OCI-LY3 (cell line): ENCODE data around the gene NIPAL3.

Source experiments
- H2AFZ ChIP-seq: fragments of 200-600, 300-600 bp; shearing (Covaris generic); 2 replicates; pipeline ENCODE4 v1.6.0; 2014; ENCODE audit warnings: antibody characterized with exemption, low read depth, low read length
- H3K27ac ChIP-seq: fragments of 200-600, 300-600 bp; sonication (generic); 2 replicates; pipeline ENCODE4 v1.5.1; 2014; ENCODE audit warnings: mild to moderate bottlenecking, low read length, moderate library complexity, mixed read lengths
- H3K27me3 ChIP-seq: fragments of 200-600, 300-600 bp; sonication (generic); 2 replicates; pipeline ENCODE4 v1.6.1; 2014; ENCODE audit warnings: low read depth, low read length, mixed read lengths
- H3K36me3 ChIP-seq: fragments of 200-600, 300-600 bp; sonication (generic); replicated peaks from 2 replicates; pipeline ENCODE3; 2014; ENCODE audit warnings: low read depth, low read length, mixed read lengths
- H3K4me1 ChIP-seq: fragments of 300-600, 200-600 bp; sonication (generic); 2 replicates; pipeline ENCODE4 v1.6.1; 2014; ENCODE audit warnings: low read length, mixed read lengths
- H3K4me2 ChIP-seq: fragments of 200-600, 300-600 bp; sonication (generic); 2 replicates; pipeline ENCODE4 v1.6.1; 2014; ENCODE audit warnings: low read length, mixed read lengths
- H3K4me3 ChIP-seq: fragments of 300-600, 200-600 bp; sonication (generic); 2 replicates; pipeline ENCODE4 v1.5.1; 2014; ENCODE audit warnings: antibody characterized with exemption, mild to moderate bottlenecking, low read length, moderate library complexity
- H3K79me2 ChIP-seq: fragments of 300-600, 200-600 bp; shearing (Covaris generic); 2 replicates; pipeline ENCODE4 v1.6.1; 2014; ENCODE audit warnings: mild to moderate bottlenecking, low read length, mixed read lengths
- H3K9ac ChIP-seq: fragments of 300-600, 200-600 bp; shearing (Covaris generic); 2 replicates; pipeline ENCODE4 v1.6.0; 2014; ENCODE audit warnings: mild to moderate bottlenecking, low read length, moderate library complexity
- H3K9me3 ChIP-seq: fragments of 200-600, 300-600 bp; shearing (Covaris generic); 2 replicates; pipeline ENCODE4 v1.6.1; 2014; ENCODE audit warnings: low read length, mixed read lengths; ENCODE audit not compliant: insufficient read depth
- H4K20me1 ChIP-seq: fragments of 200-600, 300-600 bp; sonication (generic); 2 replicates; pipeline ENCODE4 v1.6.1; 2016; ENCODE audit warnings: low read length, mixed read lengths; ENCODE audit not compliant: insufficient read depth
- EZH2phosphoT487 ChIP-seq: fragments of 200-600 bp; shearing (Covaris generic); IDR thresholded peaks from 2 replicates; pipeline ENCODE4 v1.6.1; 2018; ENCODE audit warnings: antibody characterized with exemption, mixed run types, low read depth
- TF ChIP-seq, protein P1 (sequence below): fragments of 200-600, 300-600 bp; sonication (generic); IDR thresholded peaks from 2 replicates; pipeline ENCODE4 v1.5.1; 2014; ENCODE audit warnings: antibody characterized with exemption, low read length, low read depth

The NIPAL3 gene

GRCh38 chr1:24409535-24409934, 6.1 kb upstream of the NIPAL3 start:
- H2AFZ ChIP-seq, result no peak overlapping the region
- H3K4me3 ChIP-seq, result no peak overlapping the region
- H3K27ac ChIP-seq, result no peak overlapping the region
- TF ChIP-seq EZH2phosphoT487, result no peak
- TF ChIP-seq, protein P1, sequence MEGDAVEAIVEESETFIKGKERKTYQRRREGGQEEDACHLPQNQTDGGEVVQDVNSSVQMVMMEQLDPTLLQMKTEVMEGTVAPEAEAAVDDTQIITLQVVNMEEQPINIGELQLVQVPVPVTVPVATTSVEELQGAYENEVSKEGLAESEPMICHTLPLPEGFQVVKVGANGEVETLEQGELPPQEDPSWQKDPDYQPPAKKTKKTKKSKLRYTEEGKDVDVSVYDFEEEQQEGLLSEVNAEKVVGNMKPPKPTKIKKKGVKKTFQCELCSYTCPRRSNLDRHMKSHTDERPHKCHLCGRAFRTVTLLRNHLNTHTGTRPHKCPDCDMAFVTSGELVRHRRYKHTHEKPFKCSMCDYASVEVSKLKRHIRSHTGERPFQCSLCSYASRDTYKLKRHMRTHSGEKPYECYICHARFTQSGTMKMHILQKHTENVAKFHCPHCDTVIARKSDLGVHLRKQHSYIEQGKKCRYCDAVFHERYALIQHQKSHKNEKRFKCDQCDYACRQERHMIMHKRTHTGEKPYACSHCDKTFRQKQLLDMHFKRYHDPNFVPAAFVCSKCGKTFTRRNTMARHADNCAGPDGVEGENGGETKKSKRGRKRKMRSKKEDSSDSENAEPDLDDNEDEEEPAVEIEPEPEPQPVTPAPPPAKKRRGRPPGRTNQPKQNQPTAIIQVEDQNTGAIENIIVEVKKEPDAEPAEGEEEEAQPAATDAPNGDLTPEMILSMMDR, result no peak
- H3K4me1 ChIP-seq, result peaks cover 9% of the 10 kb centered on the region; the same call in 1 of the 2 replicates
- H4K20me1 ChIP-seq, result no peaks in the 10 kb centered on the region
- no peaks in the 10 kb centered on the region for H3K9me3 ChIP-seq
- H3K9ac ChIP-seq, result no peak overlapping the region
- H3K4me2 ChIP-seq, result no peak overlapping the region
- 0 out of 2 replicates have a peak, but pooled peaks cover 4% of the 10 kb centered on the region for H3K79me2 ChIP-seq
- peaks cover 8% of the 10 kb centered on the region for H3K36me3 ChIP-seq
- no peaks in the 10 kb centered on the region for H3K27me3 ChIP-seq

DNA sequence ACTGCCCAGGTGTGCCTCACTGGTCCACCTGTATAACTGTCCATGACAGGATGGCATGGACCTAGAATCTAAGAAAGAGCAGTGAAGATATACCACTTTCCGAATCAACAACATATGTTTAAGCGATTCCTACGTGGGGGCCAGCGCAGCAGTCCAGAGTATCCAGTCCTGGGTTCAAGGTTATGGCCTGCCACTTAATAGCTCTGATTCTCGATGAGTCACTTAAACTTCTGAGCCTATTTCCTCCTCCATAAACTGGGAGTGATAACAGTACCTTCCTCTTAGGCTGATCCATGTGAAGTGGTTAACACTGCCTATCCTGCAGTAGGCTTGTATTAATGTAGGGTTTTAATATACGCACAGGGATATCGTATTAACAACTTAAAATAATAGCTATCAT, 4.9 kb upstream of the NIPAL3 start:
- Histone ChIP-seq H3K4me1 (peaks cover 14% of the 10 kb centered on the region; the same call in 1 of the 2 replicates), H3K9ac (no peak overlapping the region), H3K27me3 (no peaks in the 10 kb centered on the region), H3K4me3 (no peak overlapping the region), H4K20me1 (no peaks in the 10 kb centered on the region), H3K4me2 (no peak overlapping the region), H3K27ac (no peak overlapping the region), H3K36me3 (peaks cover 8% of the 10 kb centered on the region), H3K9me3 (no peaks in the 10 kb centered on the region), H3K79me2 (0 out of 2 replicates have a peak, but pooled peaks cover 4% of the 10 kb centered on the region), H2AFZ (no peak overlapping the region)
- TF ChIP-seq, protein P1, result no peak
- TF ChIP-seq EZH2phosphoT487, result no peak

DNA sequence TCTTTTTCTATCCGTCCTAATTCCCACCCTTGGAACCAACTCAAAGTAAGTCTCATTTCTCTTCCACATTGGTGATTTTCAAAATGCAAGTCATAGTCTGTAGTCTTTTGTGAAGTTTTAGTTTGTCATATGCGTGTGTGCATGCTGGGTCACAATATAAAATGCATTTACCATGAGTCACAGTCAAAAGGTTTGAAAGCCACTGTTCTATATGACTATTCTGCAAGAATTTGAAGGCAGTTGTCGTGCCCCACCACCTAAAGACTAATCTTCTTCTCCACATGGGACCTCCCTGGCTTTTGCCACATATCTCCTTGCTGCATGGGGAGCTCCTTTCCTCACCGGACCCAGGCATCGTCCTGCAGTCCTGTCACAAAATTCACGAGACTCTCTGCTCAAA, 3.6 kb upstream of the NIPAL3 start:
- Histone ChIP-seq H3K79me2 (peaks cover 12% of the 10 kb centered on the region; the same call in 1 of the 2 replicates), H2AFZ (no peak overlapping the region), H3K27ac (no peak overlapping the region), H3K9me3 (no peaks in the 10 kb centered on the region), H3K36me3 (peaks cover 8% of the 10 kb centered on the region), H3K4me1 (peaks cover 21% of the 10 kb centered on the region), H3K4me2 (no peak overlapping the region), H3K9ac (no peak overlapping the region), H4K20me1 (no peaks in the 10 kb centered on the region), H3K4me3 (no peak overlapping the region), H3K27me3 (no peaks in the 10 kb centered on the region)
- TF ChIP-seq, protein P1, result no peak
- TF ChIP-seq EZH2phosphoT487, result no peak

GRCh38 chr1:24412408-24412807, 3.2 kb upstream of the NIPAL3 start:
- H3K79me2 ChIP-seq, result peaks cover 12% of the 10 kb centered on the region; the same call in 1 of the 2 replicates
- no peak overlapping the region for H3K9ac ChIP-seq
- peaks cover 8% of the 10 kb centered on the region for H3K36me3 ChIP-seq
- H3K9me3 ChIP-seq, result no peaks in the 10 kb centered on the region
- H3K4me1 ChIP-seq, result peaks cover 23% of the 10 kb centered on the region
- no peaks in the 10 kb centered on the region for H4K20me1 ChIP-seq
- no peak overlapping the region for H3K27ac ChIP-seq
- peak overlapping the region; percentile 95 for H3K4me2 ChIP-seq
- peak overlapping the region; percentile 91; the same call in 1 of the 2 replicates for H3K4me3 ChIP-seq
- H3K27me3 ChIP-seq, result no peaks in the 10 kb centered on the region
- H2AFZ ChIP-seq, result no peak overlapping the region
- TF ChIP-seq, protein P1, result no peak
- no peak for TF ChIP-seq EZH2phosphoT487
